Mesothelial cell of epicardium (in vitro differentiated cells): ENCODE measurements around the gene MYLK. TPM values are rescaled to one million over a fixed set of nuclear protein-coding genes. Genes with fewer than 3 reads are reported as not detected.
"Not testable (repeated sequence)": the region's sequence is repeated elsewhere in the genome, so short reads cannot be mapped to it uniquely, and the experiment has no call there.

ENCODE experiments used
- DNase-seq, 2 experiments: peaks; one replicate each; pipeline ENCODE4 v3.0.0; 2021; ENCODE audit warnings: low spot score in 2 of 2; ENCODE audit not compliant: unreplicated experiment in 2 of 2
- H3K27ac Mint-ChIP-seq: 2 replicates; pipeline ENCODE4 v1.8.0; 2021; ENCODE audit warnings: mixed read lengths
- H3K27me3 Mint-ChIP-seq: 2 replicates; pipeline ENCODE4 v1.8.0; 2021; ENCODE audit warnings: low read depth, mixed read lengths
- H3K36me3 Mint-ChIP-seq: 2 replicates; pipeline ENCODE4 v1.8.0; 2021; ENCODE audit warnings: mixed read lengths
- H3K4me1 Mint-ChIP-seq: 2 replicates; pipeline ENCODE4 v1.8.0; 2021; ENCODE audit warnings: mixed read lengths
- H3K4me3 Mint-ChIP-seq: 2 replicates; pipeline ENCODE4 v1.8.0; 2021; ENCODE audit warnings: mild to moderate bottlenecking, moderate library complexity, mixed read lengths
- H3K9me3 Mint-ChIP-seq: 2 replicates; pipeline ENCODE4 v1.8.0; 2021; ENCODE audit warnings: mixed read lengths
- total RNA-seq: library from RNA; stranded (reverse); gene quantifications from 3 replicates; pipeline ENCODE4 v1.2.1, GENCODE V29; 2021
- TF ChIP-seq, protein P1 (sequence below): fragments of 200-600 bp; sonication (generic); IDR thresholded peaks from one replicate; pipeline ENCODE4 v1.5.0; 2021; ENCODE audit warnings: antibody characterized with exemption; ENCODE audit not compliant: unreplicated experiment

The MYLK gene
- total RNA-seq, 1 donor from 2014 or later: 14.3 TPM

DNA sequence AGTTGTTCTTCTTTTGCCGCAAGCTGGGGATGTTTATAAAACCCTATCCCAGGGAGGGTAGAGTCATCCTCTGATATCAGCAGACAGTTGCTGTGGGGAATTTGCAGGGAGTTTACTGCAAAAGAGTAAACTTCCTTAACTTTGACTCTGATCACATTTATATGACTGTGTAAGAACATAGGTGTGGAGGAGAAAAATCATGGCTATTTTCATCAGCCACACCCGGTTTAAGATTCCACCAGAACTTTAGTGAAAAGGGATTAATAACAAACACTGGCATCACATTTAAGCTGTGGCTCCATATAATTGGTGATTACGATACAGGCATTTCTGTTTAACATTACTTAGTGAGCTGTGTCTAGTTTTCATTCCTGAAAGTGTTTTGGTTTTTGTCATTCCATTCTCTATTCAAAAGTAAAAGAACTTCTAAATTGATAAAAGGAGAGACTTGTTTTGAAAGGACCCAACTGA is 143.1 kb downstream of the MYLK start:
- no peak overlapping the region for H3K4me3 Mint-ChIP-seq
- H3K27ac Mint-ChIP-seq: peak overlapping the region; percentile 26
- no peak for DNase-seq
- H3K9me3 Mint-ChIP-seq: no peaks in the 10 kb centered on the region
- H3K27me3 Mint-ChIP-seq: no peaks in the 10 kb centered on the region
- no peaks in the 10 kb centered on the region for H3K36me3 Mint-ChIP-seq
- peaks cover 28% of the 10 kb centered on the region for H3K4me1 Mint-ChIP-seq
- TF ChIP-seq, protein P1, sequence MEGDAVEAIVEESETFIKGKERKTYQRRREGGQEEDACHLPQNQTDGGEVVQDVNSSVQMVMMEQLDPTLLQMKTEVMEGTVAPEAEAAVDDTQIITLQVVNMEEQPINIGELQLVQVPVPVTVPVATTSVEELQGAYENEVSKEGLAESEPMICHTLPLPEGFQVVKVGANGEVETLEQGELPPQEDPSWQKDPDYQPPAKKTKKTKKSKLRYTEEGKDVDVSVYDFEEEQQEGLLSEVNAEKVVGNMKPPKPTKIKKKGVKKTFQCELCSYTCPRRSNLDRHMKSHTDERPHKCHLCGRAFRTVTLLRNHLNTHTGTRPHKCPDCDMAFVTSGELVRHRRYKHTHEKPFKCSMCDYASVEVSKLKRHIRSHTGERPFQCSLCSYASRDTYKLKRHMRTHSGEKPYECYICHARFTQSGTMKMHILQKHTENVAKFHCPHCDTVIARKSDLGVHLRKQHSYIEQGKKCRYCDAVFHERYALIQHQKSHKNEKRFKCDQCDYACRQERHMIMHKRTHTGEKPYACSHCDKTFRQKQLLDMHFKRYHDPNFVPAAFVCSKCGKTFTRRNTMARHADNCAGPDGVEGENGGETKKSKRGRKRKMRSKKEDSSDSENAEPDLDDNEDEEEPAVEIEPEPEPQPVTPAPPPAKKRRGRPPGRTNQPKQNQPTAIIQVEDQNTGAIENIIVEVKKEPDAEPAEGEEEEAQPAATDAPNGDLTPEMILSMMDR: no peak

DNA sequence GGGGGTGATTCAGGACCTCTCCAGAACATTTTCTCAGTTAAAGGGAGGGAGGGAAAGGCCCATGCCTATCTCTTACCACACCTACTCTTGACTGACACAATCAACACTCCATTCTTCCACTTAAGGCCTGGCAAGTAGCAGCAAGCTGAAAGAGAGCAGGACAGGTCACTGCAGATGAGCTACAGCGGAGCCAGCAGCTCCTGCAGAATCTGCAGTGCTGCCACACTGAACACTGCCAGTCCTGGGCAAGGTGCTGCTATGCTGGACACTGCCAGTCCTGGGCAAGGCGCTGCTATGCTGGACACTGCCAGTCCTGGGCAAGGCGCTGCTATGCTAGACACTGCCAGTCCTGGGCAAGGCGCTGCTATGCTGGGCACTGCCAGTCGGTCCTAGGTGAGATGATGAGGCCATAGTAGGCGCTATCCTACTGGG is 143.7 kb downstream of the MYLK start:
- TF ChIP-seq, protein P1: no peak
- no peaks in the 10 kb centered on the region for H3K9me3 Mint-ChIP-seq
- H3K27ac Mint-ChIP-seq: no peak overlapping the region
- no peak overlapping the region for H3K4me3 Mint-ChIP-seq
- no peaks in the 10 kb centered on the region for H3K27me3 Mint-ChIP-seq
- H3K4me1 Mint-ChIP-seq: peaks cover 28% of the 10 kb centered on the region
- no peaks in the 10 kb centered on the region for H3K36me3 Mint-ChIP-seq
- DNase-seq: no peak

DNA sequence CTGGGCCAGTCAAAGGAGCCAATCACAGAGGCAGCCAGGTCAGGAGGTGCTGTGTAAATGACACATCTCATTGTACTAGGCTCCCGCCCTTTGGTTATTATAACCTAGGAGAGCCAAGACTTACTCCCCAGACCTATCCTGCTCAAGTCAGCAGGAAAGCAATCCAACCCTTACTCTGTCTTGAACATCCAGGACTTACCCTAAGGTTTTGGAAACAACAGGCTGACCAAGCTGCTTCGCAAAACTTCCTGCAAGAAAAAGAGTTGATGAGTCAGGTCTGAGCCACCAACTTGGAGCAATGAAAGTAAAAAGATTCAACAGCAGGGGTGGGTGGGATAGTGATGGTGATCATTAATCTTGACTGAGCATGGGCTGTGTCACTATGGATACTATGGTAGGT is 144.4 kb downstream of the MYLK start:
- no peaks in the 10 kb centered on the region for H3K9me3 Mint-ChIP-seq
- no peaks in the 10 kb centered on the region for H3K27me3 Mint-ChIP-seq
- H3K4me3 Mint-ChIP-seq: no peak overlapping the region
- no peak for DNase-seq
- H3K4me1 Mint-ChIP-seq: peaks cover 28% of the 10 kb centered on the region
- TF ChIP-seq, protein P1: no peak
- no peaks in the 10 kb centered on the region for H3K36me3 Mint-ChIP-seq
- no peak overlapping the region for H3K27ac Mint-ChIP-seq

DNA sequence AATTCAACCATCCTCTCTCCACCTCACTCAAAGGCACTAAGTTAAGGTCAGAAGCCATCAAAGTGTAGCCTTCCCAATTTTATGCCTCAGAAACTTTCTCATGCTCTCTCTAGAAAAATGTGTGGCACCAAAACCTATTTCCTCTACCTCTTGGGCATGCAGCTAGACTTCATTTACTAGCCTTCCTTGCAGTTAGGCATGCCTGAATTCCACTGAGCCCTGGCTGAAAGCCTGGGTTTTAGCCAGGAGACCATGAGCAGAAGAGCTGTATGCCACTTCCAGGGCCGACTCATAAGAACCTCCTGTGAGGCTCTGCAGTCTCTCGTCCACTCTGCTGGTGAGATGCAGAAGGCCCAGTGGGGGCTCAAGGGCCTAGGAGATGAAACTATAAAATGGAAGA is 145.0 kb downstream of the MYLK start:
- TF ChIP-seq, protein P1: no peak
- Mint-ChIP-seq H3K9me3 (no peaks in the 10 kb centered on the region), H3K36me3 (no peaks in the 10 kb centered on the region), H3K27me3 (no peaks in the 10 kb centered on the region), H3K4me3 (no peak overlapping the region), H3K4me1 (peaks cover 28% of the 10 kb centered on the region), H3K27ac (no peak overlapping the region)
- DNase-seq: no peak

DNA sequence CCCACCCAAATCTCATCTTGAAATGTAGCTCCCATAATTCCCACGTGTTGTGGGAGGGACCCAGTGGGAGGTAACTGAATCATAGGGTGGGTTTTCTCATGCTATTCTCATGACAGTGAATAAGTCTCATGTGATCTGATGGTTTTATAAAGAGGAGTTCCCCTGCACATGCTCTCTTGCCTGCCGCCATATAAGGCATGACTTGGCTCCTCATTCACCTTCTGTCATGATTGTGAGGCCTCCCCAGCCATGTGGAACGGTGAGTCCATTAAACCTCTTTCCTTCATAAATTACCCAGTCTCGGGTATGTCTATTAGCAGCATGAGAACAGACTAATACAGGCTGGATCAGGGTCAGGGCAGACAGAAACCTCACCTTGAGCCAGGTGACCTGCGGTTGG is 145.6 kb downstream of the MYLK start:
- not testable (repeated sequence) for H3K27ac Mint-ChIP-seq, H3K36me3 Mint-ChIP-seq, H3K9me3 Mint-ChIP-seq, H3K4me3 Mint-ChIP-seq, DNase-seq, H3K27me3 Mint-ChIP-seq
- peaks cover 26% of the 10 kb centered on the region for H3K4me1 Mint-ChIP-seq

DNA sequence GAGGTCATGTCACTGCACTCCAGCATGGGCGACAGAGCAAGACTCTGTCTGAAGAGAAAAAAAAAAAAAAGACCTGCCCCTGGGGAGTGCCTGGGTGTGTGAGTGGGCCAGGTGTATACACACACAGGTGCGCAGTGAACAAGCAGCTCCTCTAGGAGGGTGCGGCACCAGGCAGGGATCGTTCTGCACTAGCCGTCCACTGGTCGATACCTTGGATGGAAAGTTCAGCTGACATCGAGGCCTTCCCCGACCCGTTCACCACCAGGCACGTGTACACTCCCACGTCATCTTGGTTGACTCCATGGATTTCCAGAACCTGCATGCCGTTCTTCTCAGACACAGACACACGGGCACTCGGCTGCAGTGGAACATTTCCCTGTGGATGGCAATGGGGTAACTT is 147.0 kb downstream of the MYLK start:
- TF ChIP-seq, protein P1: no peak
- Mint-ChIP-seq H3K4me3 (no peak overlapping the region), H3K36me3 (no peaks in the 10 kb centered on the region), H3K9me3 (no peaks in the 10 kb centered on the region), H3K27ac (no peak overlapping the region), H3K27me3 (no peaks in the 10 kb centered on the region), H3K4me1 (peaks cover 14% of the 10 kb centered on the region)
- DNase-seq: no peak
